ENCODE data around the gene PPM1H. TPM values are rescaled to one million over a fixed set of nuclear protein-coding genes. Genes with fewer than 3 reads are reported as not detected.

PPM1H gene
- total and polyA plus RNA-seq, 2 donors (not counting 1 experiment from before 2014, with no cell fraction given): 0.01 TPM; not detected in 1

DNA sequence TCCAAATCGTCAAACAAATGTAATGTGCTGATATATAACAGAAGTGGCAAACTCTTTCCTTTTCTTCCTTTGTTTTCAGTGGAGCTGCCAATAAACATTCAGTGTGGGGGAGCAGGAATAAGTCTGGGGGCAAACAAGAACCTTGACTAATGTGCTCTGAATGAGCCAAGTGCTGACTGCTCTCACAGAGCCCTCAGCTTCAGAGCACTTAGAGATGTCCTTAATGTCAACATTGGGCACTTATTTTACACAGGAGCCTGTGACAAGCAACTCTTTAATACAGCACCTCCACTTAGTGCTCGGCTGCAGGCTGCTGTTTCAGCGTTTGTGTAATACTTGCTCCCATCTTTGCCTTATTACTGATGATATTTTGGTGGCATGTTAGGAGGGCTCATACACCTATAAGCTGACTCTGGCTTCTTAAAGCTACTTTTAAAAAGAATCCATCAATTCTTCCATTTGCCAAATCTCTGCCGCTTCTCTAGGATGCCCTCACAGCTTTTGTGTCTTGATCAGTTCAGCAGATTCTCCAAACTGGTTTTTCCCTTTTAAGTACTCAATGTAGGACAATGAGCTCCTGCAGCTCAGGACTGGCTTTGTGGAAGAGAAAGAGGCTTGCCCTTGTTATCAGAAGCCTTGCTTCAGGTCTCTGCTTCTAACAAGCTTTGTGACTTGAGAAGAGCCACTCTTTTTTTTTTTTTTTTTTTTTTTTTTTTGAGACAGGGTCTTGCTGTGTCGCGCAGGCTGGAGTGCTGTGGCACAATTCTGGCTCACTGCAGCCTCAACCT, 261.7 kb downstream of the PPM1H start:
- Histone ChIP-seq H3K79me2 (ENCODE audit: control insufficient read depth, insufficient read depth, low read length) (no peaks in the 10 kb centered on the region), H4K20me1 (ENCODE audit: control insufficient read depth, insufficient read depth, low read length, poor library complexity, severe bottlenecking) (no peaks in the 10 kb centered on the region), H3K27ac (ENCODE audit: low read length in 2 of 2) (no peak overlapping the region), H2AFZ (ENCODE audit: insufficient read depth, low read depth, low read length, poor library complexity, severe bottlenecking) (no peak overlapping the region), H3K4me3 (ENCODE audit: control extremely low read depth in 1 of 5, extremely low read depth in 1 of 5, insufficient read depth in 1 of 5, low read depth in 2 of 5, low read length in 4 of 5) (no peak overlapping the region), H3K4me1 (ENCODE audit: control insufficient read depth in 2 of 2, insufficient read depth in 2 of 2, low read length in 2 of 2) (no peaks in the 10 kb centered on the region), H3K36me3 (replicated peaks in 1 of 2; ENCODE audit: control extremely low read depth in 1 of 2, control insufficient read depth in 1 of 2, extremely low read depth in 1 of 2, insufficient read depth in 2 of 2, low read length in 1 of 2) (no peaks in the 10 kb centered on the region), H3K9ac (ENCODE audit: low read length) (no peak overlapping the region), H3K4me2 (replicated peaks; ENCODE audit: low read depth, low read length, poor library complexity, severe bottlenecking) (no peak overlapping the region), H3K9me3 (ENCODE audit: control extremely low read depth in 1 of 3, control insufficient read depth in 2 of 3, insufficient read depth in 1 of 3, low read length in 2 of 3) (peaks cover 0 to 21% (median 5%) of the 10 kb centered on the region in 3 donors), H3K27me3 (replicated peaks in 1 of 4; ENCODE audit: control extremely low read depth in 1 of 4, control insufficient read depth in 3 of 4, insufficient read depth in 4 of 4, low read length in 3 of 4) (no peaks in the 10 kb centered on the region)
- ATAC-seq (ENCODE audit: low read depth) (no peak), DNase-seq (no peak)
- TF ChIP-seq, protein P1, sequence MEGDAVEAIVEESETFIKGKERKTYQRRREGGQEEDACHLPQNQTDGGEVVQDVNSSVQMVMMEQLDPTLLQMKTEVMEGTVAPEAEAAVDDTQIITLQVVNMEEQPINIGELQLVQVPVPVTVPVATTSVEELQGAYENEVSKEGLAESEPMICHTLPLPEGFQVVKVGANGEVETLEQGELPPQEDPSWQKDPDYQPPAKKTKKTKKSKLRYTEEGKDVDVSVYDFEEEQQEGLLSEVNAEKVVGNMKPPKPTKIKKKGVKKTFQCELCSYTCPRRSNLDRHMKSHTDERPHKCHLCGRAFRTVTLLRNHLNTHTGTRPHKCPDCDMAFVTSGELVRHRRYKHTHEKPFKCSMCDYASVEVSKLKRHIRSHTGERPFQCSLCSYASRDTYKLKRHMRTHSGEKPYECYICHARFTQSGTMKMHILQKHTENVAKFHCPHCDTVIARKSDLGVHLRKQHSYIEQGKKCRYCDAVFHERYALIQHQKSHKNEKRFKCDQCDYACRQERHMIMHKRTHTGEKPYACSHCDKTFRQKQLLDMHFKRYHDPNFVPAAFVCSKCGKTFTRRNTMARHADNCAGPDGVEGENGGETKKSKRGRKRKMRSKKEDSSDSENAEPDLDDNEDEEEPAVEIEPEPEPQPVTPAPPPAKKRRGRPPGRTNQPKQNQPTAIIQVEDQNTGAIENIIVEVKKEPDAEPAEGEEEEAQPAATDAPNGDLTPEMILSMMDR (IDR thresholded peaks at IDR 0.05): no peak
- no peak for TF ChIP-seq EZH2 (IDR thresholded peaks at IDR 0.05; ENCODE audit: borderline replicate concordance, insufficient read depth, low read depth, low read length, poor library complexity, severe bottlenecking)
- Mint-ChIP-seq H3K4me1 (no peaks in the 10 kb centered on the region), H3K4me3 (no peak overlapping the region), H3K27me3 (peaks cover 10% of the 10 kb centered on the region), H3K27ac (no peak overlapping the region), H3K9me3 (ENCODE audit: insufficient read depth) (no peaks in the 10 kb centered on the region)
- POLR2A ChIA-PET: no interaction called here
- intact Hi-C loops (cut with micrococcal nuclease): no loop called here
- CTCF ChIA-PET: interaction anchor here (0.6 to 1.1 kb wide), 2 partner anchors 98 to 120 kb away, joined by 4 to 5 read pairs; no protein-coding TSS in a partner anchor
- WGBS (ENCODE audit: insufficient coverage): 100% methylated on average over 3 of the region's 6 CpGs

DNA sequence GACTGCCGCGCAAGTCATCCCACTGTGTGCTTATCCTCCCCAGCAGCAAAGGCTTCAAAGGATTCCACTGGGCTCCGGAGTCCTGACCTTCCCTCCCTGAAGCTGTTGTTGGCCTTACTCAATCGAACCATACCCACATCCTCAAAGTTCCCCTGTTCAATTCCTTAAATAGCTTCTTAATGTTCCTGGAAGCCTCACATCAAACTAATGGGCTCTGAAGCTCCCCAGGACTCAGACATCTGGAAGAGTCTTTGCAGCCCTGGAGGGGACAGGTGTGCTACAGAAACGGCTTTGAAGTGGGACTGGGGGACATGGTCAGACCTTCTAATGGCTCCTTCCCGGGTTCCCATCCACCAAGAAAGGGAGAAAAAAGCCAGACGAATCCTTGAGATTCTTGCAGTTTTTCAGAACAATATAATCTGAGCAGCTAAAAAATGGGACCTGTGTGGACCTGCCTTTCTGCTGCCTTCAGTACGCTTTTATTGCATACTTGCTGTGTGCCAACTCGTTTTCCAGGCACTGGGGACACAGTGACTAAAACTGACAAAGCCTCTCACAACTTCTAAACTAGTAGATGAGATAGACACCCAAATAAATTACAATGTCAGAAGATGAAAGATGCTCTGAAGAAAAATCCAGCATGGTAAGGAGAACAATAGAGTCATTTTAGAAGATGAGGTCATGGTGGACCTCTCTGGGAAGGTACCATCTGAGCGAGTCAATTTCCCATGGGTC, 263.8 kb downstream of the PPM1H start:
- intact Hi-C loops (cut with micrococcal nuclease): no loop called here
- H3K4me1 ChIP-seq (ENCODE audit: control insufficient read depth in 2 of 2, insufficient read depth in 2 of 2, low read length in 2 of 2): no peaks in the 10 kb centered on the region
- no peaks in the 10 kb centered on the region for H3K27me3 ChIP-seq (replicated peaks in 1 of 4; ENCODE audit: control extremely low read depth in 1 of 4, control insufficient read depth in 3 of 4, insufficient read depth in 4 of 4, low read length in 3 of 4)
- no peaks in the 10 kb centered on the region for H4K20me1 ChIP-seq (ENCODE audit: control insufficient read depth, insufficient read depth, low read length, poor library complexity, severe bottlenecking)
- POLR2A ChIA-PET: no interaction called here
- 94% methylated on average over 7 of the region's 10 CpGs for WGBS (ENCODE audit: insufficient coverage)
- Mint-ChIP-seq H3K27me3 (peaks cover 10% of the 10 kb centered on the region), H3K27ac (no peak overlapping the region), H3K4me3 (no peak overlapping the region), H3K4me1 (no peaks in the 10 kb centered on the region), H3K9me3 (ENCODE audit: insufficient read depth) (no peaks in the 10 kb centered on the region)
- H3K9me3 ChIP-seq (ENCODE audit: control extremely low read depth in 1 of 3, control insufficient read depth in 2 of 3, insufficient read depth in 1 of 3, low read length in 2 of 3): peaks cover 0 to 2% (median 0%) of the 10 kb centered on the region in 3 donors
- no peak overlapping the region for H3K9ac ChIP-seq (ENCODE audit: low read length)
- ATAC-seq (ENCODE audit: low read depth): no peak
- H3K36me3 ChIP-seq (replicated peaks in 1 of 2; ENCODE audit: control extremely low read depth in 1 of 2, control insufficient read depth in 1 of 2, extremely low read depth in 1 of 2, insufficient read depth in 2 of 2, low read length in 1 of 2): no peaks in the 10 kb centered on the region
- H3K27ac ChIP-seq (ENCODE audit: low read length in 2 of 2): no peak overlapping the region
- H3K79me2 ChIP-seq (ENCODE audit: control insufficient read depth, insufficient read depth, low read length): no peaks in the 10 kb centered on the region
- TF ChIP-seq, protein P1 (IDR thresholded peaks at IDR 0.05): no peak
- TF ChIP-seq EZH2 (IDR thresholded peaks at IDR 0.05; ENCODE audit: borderline replicate concordance, insufficient read depth, low read depth, low read length, poor library complexity, severe bottlenecking): no peak
- no peak overlapping the region for H2AFZ ChIP-seq (ENCODE audit: insufficient read depth, low read depth, low read length, poor library complexity, severe bottlenecking)
- DNase-seq: no peak
- H3K4me2 ChIP-seq (replicated peaks; ENCODE audit: low read depth, low read length, poor library complexity, severe bottlenecking): no peak overlapping the region
- CTCF ChIA-PET: no interaction called here
- no peak overlapping the region for H3K4me3 ChIP-seq (ENCODE audit: control extremely low read depth in 1 of 5, extremely low read depth in 1 of 5, insufficient read depth in 1 of 5, low read depth in 2 of 5, low read length in 4 of 5)

All from B cell (primary cell).